Mesenchymal stem cell (in vitro differentiated cells and primary cell): Measurements from ENCODE around the gene ZNF624.

ENCODE experiments used
- DNase-seq: peaks from one replicate; pipeline ENCODE4 v3.0.0-alpha.2; 2013
- H2AFZ ChIP-seq: one replicate; pipeline ENCODE4 v1.6.1; 2013; ENCODE audit warnings: low read depth, mild to moderate bottlenecking, control low read depth, inconsistent platforms, low read length, moderate library complexity
- H2AK5ac ChIP-seq: 2 replicates; pipeline ENCODE4 v1.6.1; 2013; ENCODE audit warnings: low read length, moderate library complexity, mild to moderate bottlenecking, inconsistent platforms; ENCODE audit not compliant: severe bottlenecking
- H2BK120ac ChIP-seq: one replicate; pipeline ENCODE4 v1.6.1; 2013; ENCODE audit warnings: low read depth, mild to moderate bottlenecking, inconsistent platforms, low read length, moderate library complexity
- H2BK12ac ChIP-seq, 2 experiments: one replicate each; pipeline ENCODE4 v1.6.1; 2013; ENCODE audit warnings: inconsistent platforms in 2 of 2, low read length in 2 of 2, mild to moderate bottlenecking in 2 of 2, moderate library complexity in 2 of 2, control low read depth in 1 of 2
- H2BK15ac ChIP-seq: one replicate; pipeline ENCODE4 v1.6.1; 2013; ENCODE audit warnings: mild to moderate bottlenecking, low read depth, inconsistent platforms; ENCODE audit not compliant: poor library complexity, severe bottlenecking
- H2BK5ac ChIP-seq: 2 replicates; pipeline ENCODE4 v1.6.1; 2013; ENCODE audit warnings: low read depth, mild to moderate bottlenecking, low read length, control low read depth, inconsistent platforms; ENCODE audit not compliant: poor library complexity, severe bottlenecking
- H3K14ac ChIP-seq, 2 experiments: one replicate each; pipeline ENCODE4 v1.6.1; 2013; ENCODE audit warnings: inconsistent platforms in 2 of 2, low read length in 2 of 2, control low read depth in 1 of 2, mild to moderate bottlenecking in 1 of 2, moderate library complexity in 1 of 2
- H3K18ac ChIP-seq, 2 experiments: one replicate each; pipeline ENCODE4 v1.6.1; 2013; ENCODE audit warnings: inconsistent platforms in 2 of 2, low read length in 2 of 2, control low read depth in 1 of 2, low read depth in 1 of 2, mild to moderate bottlenecking in 1 of 2
- H3K23ac ChIP-seq, 2 experiments: one replicate each; pipeline ENCODE4 v1.6.1; 2013; ENCODE audit warnings: inconsistent platforms in 2 of 2, low read length in 2 of 2, mild to moderate bottlenecking in 2 of 2, moderate library complexity in 2 of 2, control low read depth in 1 of 2
- H3K27ac ChIP-seq: 2 replicates; pipeline ENCODE4 v1.5.1; 2013; ENCODE audit warnings: mild to moderate bottlenecking, moderate library complexity, low read length, control low read depth, inconsistent platforms; ENCODE audit not compliant: poor library complexity, severe bottlenecking
- H3K27me3 ChIP-seq, 2 experiments: 2 replicates each; pipeline versions ENCODE4 v1.6.1 to v1.7.0; 2013; ENCODE audit warnings: low read length in 2 of 2, mild to moderate bottlenecking in 2 of 2, moderate library complexity in 2 of 2, control low read depth in 1 of 2, inconsistent platforms in 1 of 2; ENCODE audit not compliant: control insufficient read depth in 1 of 2, insufficient read depth in 1 of 2
- H3K36me3 ChIP-seq, 2 experiments: 2 replicates each; pipeline versions ENCODE4 v1.6.1 to v1.7.0; 2013; ENCODE audit warnings: low read length in 2 of 2, control low read depth in 1 of 2, inconsistent platforms in 1 of 2, low read depth in 1 of 2, mild to moderate bottlenecking in 1 of 2; ENCODE audit not compliant: insufficient read depth in 2 of 2, control insufficient read depth in 1 of 2
- H3K4ac ChIP-seq, 2 experiments: one replicate each; pipeline ENCODE4 v1.6.1; 2013; ENCODE audit warnings: inconsistent platforms in 2 of 2, low read length in 2 of 2, mild to moderate bottlenecking in 2 of 2, moderate library complexity in 2 of 2, control low read depth in 1 of 2, low read depth in 1 of 2
- H3K4me1 ChIP-seq: 2 replicates; pipeline ENCODE4 v1.6.1; 2013; ENCODE audit warnings: low read depth, low read length, control low read depth; ENCODE audit not compliant: control insufficient read depth, insufficient read depth
- H3K4me2 ChIP-seq: 2 replicates; pipeline ENCODE4 v1.6.1; 2013; ENCODE audit warnings: low read length, mild to moderate bottlenecking, inconsistent platforms; ENCODE audit not compliant: poor library complexity, severe bottlenecking
- H3K4me3 ChIP-seq, 2 experiments: 2 replicates each; pipeline versions ENCODE4 v1.5.1 to v1.7.0; 2013; ENCODE audit warnings: low read length in 2 of 2, mild to moderate bottlenecking in 2 of 2, control low read depth in 1 of 2, low read depth in 1 of 2; ENCODE audit not compliant: insufficient read depth in 1 of 2
- H3K79me1 ChIP-seq: replicated peaks from 2 replicates; pipeline ENCODE4 v1.6.1; 2013; ENCODE audit warnings: mild to moderate bottlenecking, control low read depth, low read length, inconsistent platforms; ENCODE audit not compliant: poor library complexity, severe bottlenecking
- H3K9ac ChIP-seq: 2 replicates; pipeline ENCODE4 v1.7.0; 2013; ENCODE audit warnings: mild to moderate bottlenecking, low read length, moderate library complexity
- H3K9me3 ChIP-seq: 2 replicates; pipeline ENCODE4 v1.7.0; 2013; ENCODE audit warnings: mild to moderate bottlenecking, low read length; ENCODE audit not compliant: control insufficient read depth
- H4K8ac ChIP-seq: one replicate; pipeline ENCODE4 v1.6.1; 2013; ENCODE audit warnings: inconsistent platforms, mild to moderate bottlenecking, low read length, moderate library complexity
- H4K91ac ChIP-seq: one replicate; pipeline ENCODE4 v1.6.1; 2013; ENCODE audit warnings: mild to moderate bottlenecking, low read length, inconsistent platforms
- WGBS: methylation state at CpG from one replicate; pipeline ENCODE4 v1.1.7; 2013; ENCODE audit warnings: mixed read lengths; 5-methylcytosine and 5-hydroxymethylcytosine counted together

The ZNF624 gene

DNA sequence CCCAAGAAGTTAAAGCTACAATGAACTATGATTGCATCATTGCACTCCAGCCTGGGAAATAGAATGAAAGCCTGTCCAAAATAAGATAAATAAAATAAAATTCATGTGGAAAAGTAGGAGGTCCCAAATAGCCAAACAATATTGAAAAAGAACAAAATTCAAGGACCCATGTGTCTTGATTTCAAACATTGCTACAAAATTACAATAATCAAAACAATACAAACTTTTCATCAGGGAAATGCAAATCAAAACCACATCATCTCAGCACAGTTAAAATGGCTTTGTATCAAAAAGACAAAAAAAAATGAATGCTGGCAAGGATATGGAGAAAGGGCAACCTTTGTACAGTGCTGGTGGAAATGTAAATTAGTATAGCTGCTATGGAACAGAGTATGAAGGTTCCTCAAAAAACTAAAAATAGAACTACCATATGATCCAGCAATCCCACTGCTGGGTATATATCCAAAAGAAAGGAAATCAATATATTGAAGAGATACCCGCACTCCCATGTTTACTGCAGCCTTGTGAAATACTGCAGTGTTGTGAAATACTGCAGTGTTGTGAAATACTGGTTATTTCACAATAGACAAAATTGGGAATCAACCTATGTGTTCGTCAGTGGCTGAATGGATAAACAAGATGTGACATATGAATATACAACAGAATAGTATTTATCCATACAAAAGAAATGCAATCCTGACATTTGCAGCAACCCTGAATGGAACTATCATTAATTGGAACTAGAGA, 60.1 kb downstream of the ZNF624 start:
- no peak overlapping the region for H3K27ac ChIP-seq
- H3K9ac ChIP-seq: no peak overlapping the region
- no peak overlapping the region for H3K4me2 ChIP-seq
- peak; percentile 17 for DNase-seq
- no peak overlapping the region for H3K4me3 ChIP-seq
- no peak overlapping the region for H3K14ac ChIP-seq
- no peak overlapping the region for H2BK5ac ChIP-seq
- H4K8ac ChIP-seq: no peak overlapping the region
- no peak overlapping the region for H3K18ac ChIP-seq
- H4K91ac ChIP-seq: no peak overlapping the region
- no peak overlapping the region for H2BK12ac ChIP-seq
- no peak overlapping the region for H2BK15ac ChIP-seq
- H3K27me3 ChIP-seq: peaks cover 1 to 4% of the 10 kb centered on the region in 2 experiments
- no peak overlapping the region for H3K4ac ChIP-seq
- peaks cover 4% of the 10 kb centered on the region for H3K4me1 ChIP-seq
- no peak overlapping the region for H2BK120ac ChIP-seq
- H3K9me3 ChIP-seq: peaks cover 13% of the 10 kb centered on the region
- no peaks in the 10 kb centered on the region for H3K36me3 ChIP-seq
- no peak overlapping the region for H3K23ac ChIP-seq
- H2AK5ac ChIP-seq: no peak overlapping the region
- H3K79me1 ChIP-seq: no peaks in the 10 kb centered on the region
- 100% methylated on average over 1 of the region's 2 CpGs for WGBS
- no peak overlapping the region for H2AFZ ChIP-seq

DNA sequence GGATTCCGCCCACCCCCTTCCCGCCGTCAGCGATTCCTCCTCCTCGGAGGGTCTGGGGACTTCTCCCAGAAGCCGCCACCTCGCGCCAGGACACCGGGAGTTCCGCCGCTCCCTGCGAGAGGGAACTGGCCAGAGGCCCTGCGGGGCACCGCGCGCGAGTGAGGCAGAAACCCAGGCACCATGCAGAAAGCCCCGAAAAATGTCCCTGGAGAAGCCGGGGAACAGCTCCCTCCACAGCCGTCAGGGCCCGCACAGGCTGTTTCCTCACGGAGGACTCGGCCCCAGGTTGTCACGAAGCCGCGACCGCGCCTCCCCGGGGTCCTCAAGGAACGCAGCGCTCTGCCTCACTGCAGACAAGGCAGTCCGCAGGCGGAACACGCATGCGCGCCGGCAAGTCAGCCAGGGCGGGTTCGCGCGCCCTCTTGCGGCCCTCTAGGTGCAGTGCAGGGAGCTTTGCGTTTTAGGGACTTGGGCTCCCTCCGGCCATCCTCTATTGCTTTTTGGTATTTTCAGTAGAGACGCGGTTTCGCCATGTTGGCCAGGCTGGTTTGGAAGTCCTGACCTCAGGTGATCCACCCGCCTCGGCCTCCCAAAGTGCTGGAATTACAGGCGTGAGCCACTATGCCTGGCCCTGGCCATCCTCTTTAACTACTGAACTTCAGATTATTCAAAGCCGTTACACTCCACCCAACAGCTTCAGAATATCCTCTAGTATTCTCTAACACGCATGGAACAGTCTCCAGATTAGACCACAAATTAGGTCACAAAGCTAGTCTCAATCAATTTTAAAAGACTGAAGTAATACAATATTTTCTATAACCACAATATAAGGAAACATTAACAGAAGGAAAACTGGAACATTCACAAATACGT, 64.3 kb downstream of the ZNF624 start:
- 5% methylated on average over 52 of the region's 53 CpGs for WGBS
- Histone ChIP-seq H4K91ac (no peak overlapping the region), H3K4me1 (peaks cover 4% of the 10 kb centered on the region), H2BK15ac (peak overlapping the region; percentile 28), H3K27ac (no peak overlapping the region), H3K4me2 (peak overlapping the region; percentile 99), H3K9me3 (no peaks in the 10 kb centered on the region), H3K79me1 (no peaks in the 10 kb centered on the region), H2AFZ (peak overlapping the region; percentile 62), H2BK120ac (peak overlapping the region; percentile 27), H3K18ac (peak overlapping the region; percentile 74 to 75), H3K4me3 (peak overlapping the region; percentile 65 to 85), H2AK5ac (no peak overlapping the region), H3K14ac (no peak overlapping the region), H2BK12ac (peak overlapping the region in 1 of 2 experiments; percentile 42), H4K8ac (peak overlapping the region; percentile 75), H3K9ac (peak overlapping the region; percentile 82), H3K27me3 (peaks cover 12 to 14% of the 10 kb centered on the region in 2 experiments), H3K4ac (peak overlapping the region in 1 of 2 experiments; percentile 87), H3K36me3 (no peaks in the 10 kb centered on the region), H2BK5ac (no peak overlapping the region), H3K23ac (peak overlapping the region in 1 of 2 experiments; percentile 86)
- peak; percentile 85 for DNase-seq

- Histone ChIP-seq H3K18ac (no peak overlapping the region), H3K4ac (no peak overlapping the region), H3K4me3 (no peak overlapping the region), H3K36me3 (no peaks in the 10 kb centered on the region), H3K27me3 (peaks cover 14 to 18% of the 10 kb centered on the region in 2 experiments), H3K27ac (no peak overlapping the region), H2BK5ac (no peak overlapping the region), H4K91ac (no peak overlapping the region), H3K14ac (no peak overlapping the region), H3K23ac (no peak overlapping the region), H2BK12ac (no peak overlapping the region), H3K9me3 (no peaks in the 10 kb centered on the region), H2AK5ac (no peak overlapping the region), H4K8ac (no peak overlapping the region), H3K4me1 (peaks cover 4% of the 10 kb centered on the region), H3K9ac (no peak overlapping the region), H3K79me1 (no peaks in the 10 kb centered on the region), H3K4me2 (no peak overlapping the region), H2BK120ac (no peak overlapping the region), H2AFZ (no peak overlapping the region), H2BK15ac (no peak overlapping the region)
- no peak for DNase-seq
- WGBS: 91% methylated on average over 4 of the region's 4 CpGs
These were observed 67.9 kb downstream of the ZNF624 start for GRCh38 chr17:16585796-16586195.
